HL-60/S4 (cell line): ENCODE measurements around the gene KRTAP10-7.

Source experiments
- in situ Hi-C: fragments of 300-500 bp; cut with MboI; formaldehyde crosslinking; loops from 2 replicates; pipeline ENCODE4 v1.14.3; 2022; ENCODE audit warnings: low sequenced_read_pairs

Gene KRTAP10-7

GRCh38 chr21:44650973-44651675 is 50.7 kb downstream of the KRTAP10-7 start:
- in situ Hi-C loops, result no loop called here
